HCT116 (cell line): ENCODE measurements around the gene OMP.

Source experiments
- CTCF ChIP-seq, 3 experiments: fragments of 200-600 bp in 1 of 3; sonication (generic) in 1 of 3; IDR thresholded peaks in 2 of 3; conservative IDR thresholded peaks in 1 of 3; 2 replicates each; pipeline ENCODE4 v1.5.1; 2012 to 2017; ENCODE audit warnings: low read depth in 2 of 3, low read length in 2 of 3, antibody characterized with exemption in 1 of 3, borderline replicate concordance in 1 of 3, control low read depth in 1 of 3, mild to moderate bottlenecking in 1 of 3, mixed read lengths in 1 of 3, mixed run types in 1 of 3, moderate library complexity in 1 of 3; ENCODE audit not compliant: insufficient read depth in 1 of 3
- EZH2 ChIP-seq: fragments of 200-600 bp; sonication (generic); IDR thresholded peaks from 2 replicates; pipeline ENCODE4 v1.6.1; 2017; ENCODE audit warnings: antibody characterized with exemption, mixed run types
- EZH2phosphoT487 ChIP-seq: fragments of 200-600 bp; IDR thresholded peaks from 2 replicates; pipeline ENCODE4 v1.6.1; 2018; ENCODE audit warnings: antibody characterized with exemption, borderline replicate concordance
- FOSL1 ChIP-seq: IDR thresholded peaks from 2 replicates; pipeline ENCODE4 v1.6.1; 2012; ENCODE audit warnings: low read depth
- JUND ChIP-seq: IDR thresholded peaks from 2 replicates; pipeline ENCODE4 v1.6.1; 2012
- MAX ChIP-seq: IDR thresholded peaks from 2 replicates; pipeline ENCODE4 v1.6.1; 2012
- POLR2A ChIP-seq: IDR thresholded peaks from 2 replicates; pipeline ENCODE4 v1.7.0; 2011; ENCODE audit warnings: borderline replicate concordance; ENCODE audit not compliant: insufficient read depth, insufficient read length; ENCODE audit errors: extremely low read depth
- POLR2AphosphoS5 ChIP-seq: IDR thresholded peaks from 2 replicates; pipeline ENCODE4 v1.6.1; 2011; ENCODE audit warnings: mild to moderate bottlenecking, low read depth, low read length, moderate library complexity
- RAD21 ChIP-seq: IDR thresholded peaks from 2 replicates; pipeline ENCODE4 v1.6.1; 2012; ENCODE audit warnings: low read depth, mild to moderate bottlenecking
- REST ChIP-seq: IDR thresholded peaks from 2 replicates; pipeline ENCODE4 v1.6.1; 2012; ENCODE audit warnings: low read depth
- YY1 ChIP-seq: IDR thresholded peaks from 2 replicates; pipeline ENCODE4 v1.6.1; 2011; ENCODE audit warnings: low read length, low read depth, moderate library complexity, mild to moderate bottlenecking; ENCODE audit not compliant: insufficient replicate concordance; ENCODE audit errors: extremely low read depth
- ZNF274 ChIP-seq: fragments of 200-500 bp; sonication (Bioruptor generic); IDR thresholded peaks from 2 replicates; pipeline ENCODE4 v1.6.1; 2014; ENCODE audit warnings: mild to moderate bottlenecking, low read depth, low read length, inconsistent platforms

DNA sequence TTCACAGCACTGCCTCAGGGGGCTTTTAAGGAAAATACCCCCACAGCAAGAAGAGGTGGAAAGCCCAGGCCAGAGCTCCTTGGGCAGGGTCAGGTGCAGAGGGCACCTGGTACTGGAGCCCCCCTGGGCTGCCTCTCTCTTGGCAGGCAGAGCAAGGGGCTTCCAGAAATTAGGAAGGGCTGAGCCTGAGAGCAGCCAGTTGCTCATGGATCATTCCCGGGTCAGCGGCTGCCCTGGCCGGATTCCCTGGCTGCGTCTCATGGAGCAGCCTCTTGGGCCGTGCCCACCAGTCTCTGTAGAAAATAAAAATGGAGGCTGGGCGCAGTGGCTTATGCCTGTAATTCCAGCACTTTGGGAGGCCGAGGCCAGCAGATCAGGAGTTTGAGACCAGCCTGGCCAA is 10.3 kb upstream of the OMP start:
- TF ChIP-seq JUND: no peak
- TF ChIP-seq POLR2A: no peak
- no peak for TF ChIP-seq CTCF (IDR thresholded peaks at IDR 0.05 in 2 of 3, conservative IDR thresholded peaks at IDR 0.05 in 1 of 3; ENCODE audit: borderline replicate concordance in 1 of 3, insufficient read depth in 1 of 3, low read depth in 2 of 3, low read length in 2 of 3)
- no peak for TF ChIP-seq POLR2AphosphoS5
- TF ChIP-seq ZNF274: no peak
- TF ChIP-seq EZH2phosphoT487: no peak
- TF ChIP-seq FOSL1: no peak
- TF ChIP-seq YY1: no peak
- no peak for TF ChIP-seq EZH2
- TF ChIP-seq MAX: no peak
- no peak for TF ChIP-seq REST
- TF ChIP-seq RAD21: no peak
